ENCODE data around the gene SNRPA. TPM values are rescaled to one million over a fixed set of nuclear protein-coding genes. Genes with fewer than 3 reads are reported as not detected.

The SNRPA gene
- total RNA-seq, 4 donors from 2014 or later: 12.8 to 70.2 (median 19.0) TPM

- no peak overlapping the region for H3K4me3 ChIP-seq
- H3K27me3 ChIP-seq: no peaks in the 10 kb centered on the region
- H3K36me3 ChIP-seq: no peaks in the 10 kb centered on the region
- no peak for DNase-seq
- no peaks in the 10 kb centered on the region for H3K9me3 ChIP-seq
- H3K4me1 ChIP-seq: no peaks in the 10 kb centered on the region
- no peak overlapping the region for H3K27ac ChIP-seq
- TF ChIP-seq CTCF (IDR thresholded peaks at IDR 0.05) (no peak), POLR2A (IDR thresholded peaks at IDR 0.05) (no peak)
- intact Hi-C loops (cut with DNase I; ENCODE audit: low total_unique reads): no loop called here
Measured at GRCh38 chr19:40704491-40705361, 46.3 kb upstream of the SNRPA start.

- Histone ChIP-seq H3K4me3 (no peak overlapping the region), H3K4me1 (no peaks in the 10 kb centered on the region), H3K36me3 (no peaks in the 10 kb centered on the region), H3K27ac (no peak overlapping the region), H3K9me3 (no peaks in the 10 kb centered on the region), H3K27me3 (no peaks in the 10 kb centered on the region)
- intact Hi-C loops (cut with DNase I; ENCODE audit: low total_unique reads): no loop called here
- TF ChIP-seq POLR2A (IDR thresholded peaks at IDR 0.05): no peak
- TF ChIP-seq CTCF (IDR thresholded peaks at IDR 0.05): no peak
- peak in 1 of 2 donors; percentile 46 for DNase-seq
Measured at GRCh38 chr19:40705362-40705651, 45.7 kb upstream of the SNRPA start.

- no peaks in the 10 kb centered on the region for H3K4me1 ChIP-seq
- no peak overlapping the region for H3K4me3 ChIP-seq
- intact Hi-C loops (cut with DNase I; ENCODE audit: low total_unique reads): no loop called here
- no peaks in the 10 kb centered on the region for H3K9me3 ChIP-seq
- H3K27ac ChIP-seq: no peak overlapping the region
- no peaks in the 10 kb centered on the region for H3K27me3 ChIP-seq
- DNase-seq: no peak
- TF ChIP-seq POLR2A (IDR thresholded peaks at IDR 0.05) (no peak), CTCF (IDR thresholded peaks at IDR 0.05) (no peak)
- H3K36me3 ChIP-seq: no peaks in the 10 kb centered on the region
Measured at GRCh38 chr19:40705950-40706619, 44.9 kb upstream of the SNRPA start.

- Histone ChIP-seq H3K4me3 (no peak overlapping the region), H3K36me3 (no peaks in the 10 kb centered on the region), H3K4me1 (no peaks in the 10 kb centered on the region), H3K27ac (no peak overlapping the region), H3K9me3 (no peaks in the 10 kb centered on the region), H3K27me3 (no peaks in the 10 kb centered on the region)
- DNase-seq: no peak
- intact Hi-C loops (cut with DNase I; ENCODE audit: low total_unique reads): no loop called here
- TF ChIP-seq POLR2A (IDR thresholded peaks at IDR 0.05): no peak
- TF ChIP-seq CTCF (IDR thresholded peaks at IDR 0.05): no peak
Measured at GRCh38 chr19:40707615-40708014, 43.4 kb upstream of the SNRPA start.

GRCh38 chr19:40709817-40710216 is 41.2 kb upstream of the SNRPA start:
- intact Hi-C loops (cut with DNase I; ENCODE audit: low total_unique reads): no loop called here
- H3K27me3 ChIP-seq: no peaks in the 10 kb centered on the region
- no peaks in the 10 kb centered on the region for H3K4me1 ChIP-seq
- no peak for TF ChIP-seq CTCF (IDR thresholded peaks at IDR 0.05)
- no peak overlapping the region for H3K27ac ChIP-seq
- no peaks in the 10 kb centered on the region for H3K9me3 ChIP-seq
- H3K4me3 ChIP-seq: no peak overlapping the region
- DNase-seq: no peak
- H3K36me3 ChIP-seq: no peaks in the 10 kb centered on the region

Data from uterus (tissue), 4 donors.